A549 (cell line): ENCODE data around the gene SCGB1C1. TPM values are rescaled to one million over a fixed set of nuclear protein-coding genes. Genes with fewer than 3 reads are reported as not detected.

ENCODE experiments used
- ATAC-seq, 2 experiments: fragments of 200-7000 bp in 1 of 2; fragments of >200 bp in 1 of 2; cut with Nextera tagmentation in 1 of 2; cut with Tn5 transposase in 1 of 2; 3 replicates each; pipeline versions ENCODE4 v1.8.0 to v1.9.1; 2018 to 2020; ENCODE audit warnings: mild to moderate bottlenecking in 1 of 2, moderate library complexity in 1 of 2
- CTCF ChIA-PET: fragments of 300-600 bp; sonication (Branson Sonifier 250); formaldehyde crosslinking; extraction: SDS; loops from one replicate; lab custom pipeline; 2021; ENCODE audit warnings: antibody characterized with exemption, inconsistent platforms; lab: Yijun Ruan, JAX
- POLR2A ChIA-PET: fragments of 350-600 bp; formaldehyde crosslinking; extraction: SDS; loops from one replicate; lab custom pipeline; 2021; ENCODE audit warnings: antibody characterized with exemption, inconsistent platforms; lab: Yijun Ruan, JAX
- DNase-seq, 2 experiments: peaks; one replicate each; pipeline versions ENCODE4 v3.0.0 to v3.0.0-alpha.2; 2011 to 2016; ENCODE audit warnings: low read depth in 1 of 2, low spot score in 1 of 2
- FAIRE-seq: peaks from 2 replicates; lab custom pipeline; 2011; peaks lifted over from hg19 to GRCh38; lab: Jason Lieb, UNC
- H3K27ac ChIP-seq, 2 experiments: fragments of >200 bp; sonication (Bioruptor Twin); formaldehyde crosslinking; 3 replicates each; pipeline ENCODE4 v1.5.1; 2016 to 2017
- H3K4me1 ChIP-seq: fragments of >200 bp; sonication (Bioruptor Twin); formaldehyde crosslinking; 3 replicates; pipeline ENCODE4 v1.6.1; 2016
- H3K4me2 ChIP-seq: fragments of >200 bp; sonication (Bioruptor Twin); formaldehyde crosslinking; 3 replicates; pipeline ENCODE4 v1.6.1; 2016
- H3K4me3 ChIP-seq: fragments of >200 bp; sonication (Bioruptor Twin); formaldehyde crosslinking; 3 replicates; pipeline ENCODE4 v1.5.1; 2016
- H3K9me3 ChIP-seq: fragments of >200 bp; sonication (Bioruptor Twin); formaldehyde crosslinking; 3 replicates; pipeline ENCODE4 v1.6.1; 2016
- CHD2 ChIP-seq: fragments of 150-350 bp; IDR thresholded peaks from 2 replicates; pipeline ENCODE4 v1.6.1; 2014; ENCODE audit warnings: low read length; ENCODE audit not compliant: partially characterized antibody
- CHD4 ChIP-seq: fragments of 200-600 bp; sonication (generic); IDR thresholded peaks from 2 replicates; pipeline ENCODE4 v1.6.1; 2016; ENCODE audit warnings: antibody characterized with exemption, mild to moderate bottlenecking, borderline replicate concordance
- EHMT2 ChIP-seq: fragments of 200-600 bp; sonication (generic); IDR thresholded peaks from 2 replicates; pipeline ENCODE4 v1.6.1; 2016; ENCODE audit warnings: antibody characterized with exemption, low read depth, mild to moderate bottlenecking, moderate library complexity
- EP300 ChIP-seq, 2 experiments: fragments of >200 bp; sonication (Bioruptor Twin); formaldehyde crosslinking; IDR thresholded peaks; 2 replicates in 1 of 2; 3 replicates in 1 of 2; pipeline ENCODE4 v1.6.1; 2016 to 2017
- ESRRA ChIP-seq: fragments of 150-350 bp; IDR thresholded peaks from 2 replicates; pipeline ENCODE4 v1.6.1; 2014; ENCODE audit warnings: mild to moderate bottlenecking, low read length, borderline replicate concordance
- FOXS1 ChIP-seq: fragments of 250-450 bp; sonication (Bioruptor Pico); IDR thresholded peaks from 2 replicates; pipeline ENCODE4 v1.5.0; 2020; ENCODE audit warnings: mild to moderate bottlenecking, moderate library complexity
- HDAC2 ChIP-seq: fragments of 200-600 bp; sonication (generic); IDR thresholded peaks from 2 replicates; pipeline ENCODE4 v1.6.1; 2016
- HEYL ChIP-seq: fragments of 250-450 bp; sonication (Bioruptor Pico); IDR thresholded peaks from 2 replicates; pipeline ENCODE4 v1.8.0; 2021; ENCODE audit warnings: mild to moderate bottlenecking, moderate library complexity
- HOXA7 ChIP-seq: fragments of 250-450 bp; sonication (Bioruptor Pico); IDR thresholded peaks from 2 replicates; pipeline ENCODE4 v1.5.0; 2020; ENCODE audit warnings: mild to moderate bottlenecking, moderate library complexity
- HOXB5 ChIP-seq: fragments of 250-450 bp; sonication (Bioruptor Pico); IDR thresholded peaks from 2 replicates; pipeline ENCODE4 v1.5.0; 2020; ENCODE audit warnings: mild to moderate bottlenecking, moderate library complexity
- JUNB ChIP-seq: fragments of >200 bp; sonication (Bioruptor Twin); formaldehyde crosslinking; IDR thresholded peaks from 2 replicates; pipeline ENCODE4 v1.6.1; 2016
- KDM5A ChIP-seq: fragments of 200-600 bp; sonication (generic); IDR thresholded peaks from 2 replicates; pipeline ENCODE4 v1.6.1; 2016; ENCODE audit warnings: antibody characterized with exemption, mild to moderate bottlenecking
- NPAS2 ChIP-seq: fragments of 250-450 bp; sonication (Bioruptor Pico); IDR thresholded peaks from 2 replicates; pipeline ENCODE4 v1.8.0; 2022; ENCODE audit warnings: mild to moderate bottlenecking, moderate library complexity, borderline replicate concordance
- NR3C1 ChIP-seq: fragments of >200 bp; sonication (Bioruptor Twin); formaldehyde crosslinking; IDR thresholded peaks from 3 replicates; pipeline ENCODE4 v1.6.1; 2017
- PHF8 ChIP-seq: fragments of 200-600 bp; sonication (generic); IDR thresholded peaks from 2 replicates; pipeline ENCODE4 v1.6.1; 2016; ENCODE audit warnings: low read depth, mild to moderate bottlenecking, antibody characterized with exemption, moderate library complexity, borderline replicate concordance
- RCOR1 ChIP-seq: fragments of 150-350 bp; IDR thresholded peaks from 2 replicates; pipeline ENCODE4 v1.6.1; 2014; ENCODE audit warnings: antibody characterized with exemption, low read length, low read depth
- RNF2 ChIP-seq: fragments of 200-600 bp; sonication (generic); IDR thresholded peaks from 2 replicates; pipeline ENCODE4 v1.6.1; 2016; ENCODE audit warnings: low read depth, mild to moderate bottlenecking, antibody characterized with exemption, moderate library complexity, borderline replicate concordance
- ZC3H11A ChIP-seq: fragments of 450-650 bp; IDR thresholded peaks from 2 replicates; pipeline ENCODE4 v1.6.1; 2014; ENCODE audit warnings: antibody characterized with exemption, mild to moderate bottlenecking
- WGBS: methylation state at CpG from one replicate; pipeline ENCODE4 v1.1.6; 2017; ENCODE audit errors: missing lambda C conversion rate; 5-methylcytosine and 5-hydroxymethylcytosine counted together
- polyA plus RNA-seq, 4 experiments: library from polyadenylated mRNA; depleted of rRNA in 3 of 4; stranded (reverse); fragments of >200 nt; fragmentation: RNase III in 1 of 4; extraction: RNeasy Plus Mini Kit Qiagen cat#74134 plus additional on column Dnase treatment in 1 of 4; gene quantifications; 2 replicates in 3 of 4; 3 replicates in 1 of 4; pipeline ENCODE4 v1.2.3, GENCODE V29; 2011 to 2017
- TF ChIP-seq, protein P1 (sequence below): IDR thresholded peaks from 2 replicates; pipeline ENCODE4 v1.6.1; 2012
- TF ChIP-seq, protein P2 (sequence below): fragments of >200 bp; sonication (Bioruptor Twin); formaldehyde crosslinking; IDR thresholded peaks from 3 replicates; pipeline ENCODE4 v1.5.1; 2016
- TF ChIP-seq, protein P3 (sequence below): fragments of 250-450 bp; sonication (Bioruptor Pico); IDR thresholded peaks from 2 replicates; pipeline ENCODE4 v1.5.0; 2020; ENCODE audit warnings: low read depth, mild to moderate bottlenecking, moderate library complexity
- TF ChIP-seq, protein P4 (sequence below): fragments of 450-650 bp; IDR thresholded peaks from 2 replicates; pipeline ENCODE4 v1.6.1; 2014; ENCODE audit warnings: antibody characterized with exemption
- TF ChIP-seq, protein P5 (sequence below): IDR thresholded peaks from 2 replicates; pipeline ENCODE4 v1.6.1; 2012; ENCODE audit warnings: low read depth, borderline replicate concordance

The SCGB1C1 gene
- polyA plus RNA-seq, 2 of the 4 experiments (the other 2 are of a cell fraction) = not detected

DNA sequence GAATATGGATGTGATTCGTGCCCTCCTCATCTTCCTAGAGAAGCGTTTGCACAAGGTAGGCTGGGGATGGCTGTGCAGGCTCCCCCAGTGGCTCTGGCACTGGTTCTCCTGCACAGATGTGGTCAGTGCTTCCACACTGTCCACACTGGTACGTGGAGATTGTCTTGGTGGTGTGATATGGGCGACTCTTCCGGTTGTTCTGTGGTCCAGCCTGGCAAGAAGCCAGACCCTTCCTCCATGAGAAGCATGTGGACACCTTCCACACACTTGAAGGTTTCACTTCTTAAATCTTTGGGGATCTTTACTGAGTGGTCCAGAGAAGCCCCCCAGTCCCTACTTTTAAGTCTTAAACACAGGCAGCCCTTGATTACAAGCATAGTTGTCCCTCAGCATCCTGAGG is 18.4 kb downstream of the SCGB1C1 start:
- 89% methylated on average over 5 of the region's 5 CpGs for WGBS
- H3K9me3 ChIP-seq = no peaks in the 10 kb centered on the region
- CTCF ChIA-PET = interaction anchor here (1.1 to 1.4 kb wide), 3 partner anchors 17 to 152 kb away, joined by 3 to 5 read pairs (median 3); no protein-coding TSS in a partner anchor

DNA sequence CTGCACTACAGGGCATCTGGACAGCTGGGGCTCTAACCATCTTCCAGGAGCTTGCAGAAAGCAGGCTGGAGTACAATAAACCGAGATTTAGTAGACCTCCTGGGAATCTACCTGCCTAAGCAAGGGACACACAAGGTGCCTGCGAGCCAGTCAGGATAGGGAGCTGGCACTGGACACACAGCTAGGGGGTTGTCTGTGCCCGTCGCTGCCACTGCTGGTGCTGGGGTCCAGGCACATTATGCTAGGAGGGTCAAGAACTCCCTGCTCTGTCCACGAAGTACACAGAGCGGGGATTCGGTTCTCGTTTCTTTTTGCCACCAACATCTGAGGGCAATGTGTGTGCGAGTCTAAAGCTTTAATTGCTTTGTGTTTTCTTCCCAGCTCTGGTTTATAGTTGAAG is 18.9 kb downstream of the SCGB1C1 start:
- CTCF ChIA-PET = interaction anchor here (1.3 to 1.4 kb wide), 2 partner anchors 47 to 151 kb away, joined by 3 to 5 read pairs; no protein-coding TSS in a partner anchor
- WGBS = 95% methylated on average over 9 of the region's 9 CpGs
- Histone ChIP-seq H3K4me3 (no peak overlapping the region), H3K4me2 (no peak overlapping the region), H3K4me1 (peaks cover 16% of the 10 kb centered on the region), H3K27ac (no peak overlapping the region), H3K9me3 (no peaks in the 10 kb centered on the region)
- TF ChIP-seq RNF2 (no peak), KDM5A (no peak), ESRRA (no peak), HDAC2 (no peak), CHD4 (no peak), NR3C1 (no peak), CHD2 (no peak), HEYL (CRISPR knock-in tag) (no peak), HOXB5 (CRISPR knock-in tag) (no peak)
- TF ChIP-seq, protein P1, sequence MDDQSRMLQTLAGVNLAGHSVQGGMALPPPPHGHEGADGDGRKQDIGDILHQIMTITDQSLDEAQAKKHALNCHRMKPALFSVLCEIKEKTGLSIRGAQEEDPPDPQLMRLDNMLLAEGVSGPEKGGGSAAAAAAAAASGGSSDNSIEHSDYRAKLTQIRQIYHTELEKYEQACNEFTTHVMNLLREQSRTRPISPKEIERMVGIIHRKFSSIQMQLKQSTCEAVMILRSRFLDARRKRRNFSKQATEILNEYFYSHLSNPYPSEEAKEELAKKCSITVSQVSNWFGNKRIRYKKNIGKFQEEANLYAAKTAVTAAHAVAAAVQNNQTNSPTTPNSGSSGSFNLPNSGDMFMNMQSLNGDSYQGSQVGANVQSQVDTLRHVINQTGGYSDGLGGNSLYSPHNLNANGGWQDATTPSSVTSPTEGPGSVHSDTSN = no peak
- TF ChIP-seq, protein P2, sequence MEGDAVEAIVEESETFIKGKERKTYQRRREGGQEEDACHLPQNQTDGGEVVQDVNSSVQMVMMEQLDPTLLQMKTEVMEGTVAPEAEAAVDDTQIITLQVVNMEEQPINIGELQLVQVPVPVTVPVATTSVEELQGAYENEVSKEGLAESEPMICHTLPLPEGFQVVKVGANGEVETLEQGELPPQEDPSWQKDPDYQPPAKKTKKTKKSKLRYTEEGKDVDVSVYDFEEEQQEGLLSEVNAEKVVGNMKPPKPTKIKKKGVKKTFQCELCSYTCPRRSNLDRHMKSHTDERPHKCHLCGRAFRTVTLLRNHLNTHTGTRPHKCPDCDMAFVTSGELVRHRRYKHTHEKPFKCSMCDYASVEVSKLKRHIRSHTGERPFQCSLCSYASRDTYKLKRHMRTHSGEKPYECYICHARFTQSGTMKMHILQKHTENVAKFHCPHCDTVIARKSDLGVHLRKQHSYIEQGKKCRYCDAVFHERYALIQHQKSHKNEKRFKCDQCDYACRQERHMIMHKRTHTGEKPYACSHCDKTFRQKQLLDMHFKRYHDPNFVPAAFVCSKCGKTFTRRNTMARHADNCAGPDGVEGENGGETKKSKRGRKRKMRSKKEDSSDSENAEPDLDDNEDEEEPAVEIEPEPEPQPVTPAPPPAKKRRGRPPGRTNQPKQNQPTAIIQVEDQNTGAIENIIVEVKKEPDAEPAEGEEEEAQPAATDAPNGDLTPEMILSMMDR = no peak
- TF ChIP-seq, protein P3, sequence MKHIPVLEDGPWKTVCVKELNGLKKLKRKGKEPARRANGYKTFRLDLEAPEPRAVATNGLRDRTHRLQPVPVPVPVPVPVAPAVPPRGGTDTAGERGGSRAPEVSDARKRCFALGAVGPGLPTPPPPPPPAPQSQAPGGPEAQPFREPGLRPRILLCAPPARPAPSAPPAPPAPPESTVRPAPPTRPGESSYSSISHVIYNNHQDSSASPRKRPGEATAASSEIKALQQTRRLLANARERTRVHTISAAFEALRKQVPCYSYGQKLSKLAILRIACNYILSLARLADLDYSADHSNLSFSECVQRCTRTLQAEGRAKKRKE = no peak
- TF ChIP-seq, protein P4, sequence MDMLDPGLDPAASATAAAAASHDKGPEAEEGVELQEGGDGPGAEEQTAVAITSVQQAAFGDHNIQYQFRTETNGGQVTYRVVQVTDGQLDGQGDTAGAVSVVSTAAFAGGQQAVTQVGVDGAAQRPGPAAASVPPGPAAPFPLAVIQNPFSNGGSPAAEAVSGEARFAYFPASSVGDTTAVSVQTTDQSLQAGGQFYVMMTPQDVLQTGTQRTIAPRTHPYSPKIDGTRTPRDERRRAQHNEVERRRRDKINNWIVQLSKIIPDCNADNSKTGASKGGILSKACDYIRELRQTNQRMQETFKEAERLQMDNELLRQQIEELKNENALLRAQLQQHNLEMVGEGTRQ = no peak
- POLR2A ChIA-PET = no interaction called here
- ATAC-seq (no peak), FAIRE-seq (no peak), DNase-seq (no peak)

More for the DNA sequence above, 18.4 kb downstream of the SCGB1C1 start:
- Histone ChIP-seq H3K4me2 (no peak overlapping the region), H3K4me1 (peaks cover 17% of the 10 kb centered on the region), H3K27ac (no peak overlapping the region), H3K4me3 (no peak overlapping the region)
- ATAC-seq = no peak
- FAIRE-seq = no peak
- TF ChIP-seq EHMT2 (no peak), HOXA7 (no peak), CHD4 (no peak), HEYL (CRISPR knock-in tag) (no peak), RNF2 (no peak), NR3C1 (no peak), ZC3H11A (no peak), RCOR1 (no peak), ESRRA (no peak), PHF8 (no peak), NPAS2 (CRISPR knock-in tag) (no peak), FOXS1 (no peak), JUNB (no peak), EP300 (IDR thresholded peaks at IDR 0.05) (no peak)
- TF ChIP-seq, protein P5, sequence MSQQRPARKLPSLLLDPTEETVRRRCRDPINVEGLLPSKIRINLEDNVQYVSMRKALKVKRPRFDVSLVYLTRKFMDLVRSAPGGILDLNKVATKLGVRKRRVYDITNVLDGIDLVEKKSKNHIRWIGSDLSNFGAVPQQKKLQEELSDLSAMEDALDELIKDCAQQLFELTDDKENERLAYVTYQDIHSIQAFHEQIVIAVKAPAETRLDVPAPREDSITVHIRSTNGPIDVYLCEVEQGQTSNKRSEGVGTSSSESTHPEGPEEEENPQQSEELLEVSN = no peak
- TF ChIP-seq, protein P1 = no peak
- POLR2A ChIA-PET = no interaction called here
- no peak for DNase-seq
